ENCODE results near the gene GNB3.

Gene GNB3

GRCh38 chr12:6823182-6824084 is 17.3 kb upstream of the GNB3 start:
- no peak for DNase-seq (ENCODE audit: low read depth)

- no peak for DNase-seq (ENCODE audit: low read depth)
These were observed 16.5 kb upstream of the GNB3 start for GRCh38 chr12:6824085-6824775.

- DNase-seq (ENCODE audit: low read depth): no peak
These were observed 15.8 kb upstream of the GNB3 start for GRCh38 chr12:6824901-6825381.

GRCh38 chr12:6825398-6826124 is 15.2 kb upstream of the GNB3 start:
- DNase-seq (ENCODE audit: low read depth): peak; percentile 66

GRCh38 chr12:6826125-6826733 is 14.5 kb upstream of the GNB3 start:
- DNase-seq (ENCODE audit: low read depth): no peak

GRCh38 chr12:6826734-6827436 is 13.8 kb upstream of the GNB3 start:
- DNase-seq (ENCODE audit: low read depth): no peak

GRCh38 chr12:6827437-6827911 is 13.3 kb upstream of the GNB3 start:
- DNase-seq (ENCODE audit: low read depth): peak; percentile 23

- DNase-seq (ENCODE audit: low read depth): no peak
These were observed 12.5 kb upstream of the GNB3 start, which contains the start of gene P3H3 for GRCh38 chr12:6827982-6828780. TSS of gene P3H3 (plus strand) at chr12:6828407. CDS start at chr12:6828441, 34 bp downstream.

GRCh38 chr12:6828781-6829535 is 11.8 kb upstream of the GNB3 start:
- peak; percentile 11 for DNase-seq (ENCODE audit: low read depth)

GRCh38 chr12:6829536-6830220 is 11.0 kb upstream of the GNB3 start:
- DNase-seq (ENCODE audit: low read depth): no peak

- no peak for DNase-seq (ENCODE audit: low read depth)
These were observed 10.3 kb upstream of the GNB3 start for GRCh38 chr12:6830286-6830890.

- no peak for DNase-seq (ENCODE audit: low read depth)
These were observed 9.7 kb upstream of the GNB3 start for GRCh38 chr12:6830999-6831398.

GRCh38 chr12:6831450-6831995 is 9.2 kb upstream of the GNB3 start:
- no peak for DNase-seq (ENCODE audit: low read depth)

GRCh38 chr12:6832125-6832524 is 8.6 kb upstream of the GNB3 start:
- DNase-seq (ENCODE audit: low read depth): no peak

- no peak for DNase-seq (ENCODE audit: low read depth)
These were observed 7.4 kb upstream of the GNB3 start for GRCh38 chr12:6833189-6833890.

GRCh38 chr12:6834254-6834653 is 6.5 kb upstream of the GNB3 start:
- no peak for DNase-seq (ENCODE audit: low read depth)

- DNase-seq (ENCODE audit: low read depth): no peak
These were observed 5.9 kb upstream of the GNB3 start for GRCh38 chr12:6834873-6835272.

- DNase-seq (ENCODE audit: low read depth): no peak
These were observed 3.9 kb upstream of the GNB3 start for GRCh38 chr12:6836851-6837250.
